HG03039 (cell line): ENCODE measurements around the gene DFFB.

Source experiments
- ATAC-seq: cut with Tn5 transposase; IDR thresholded peaks from one replicate; pipeline ENCODE4 v1.9.1; 2021; ENCODE audit warnings: mild to moderate bottlenecking, moderate library complexity; ENCODE audit not compliant: unreplicated experiment

Gene DFFB

DNA sequence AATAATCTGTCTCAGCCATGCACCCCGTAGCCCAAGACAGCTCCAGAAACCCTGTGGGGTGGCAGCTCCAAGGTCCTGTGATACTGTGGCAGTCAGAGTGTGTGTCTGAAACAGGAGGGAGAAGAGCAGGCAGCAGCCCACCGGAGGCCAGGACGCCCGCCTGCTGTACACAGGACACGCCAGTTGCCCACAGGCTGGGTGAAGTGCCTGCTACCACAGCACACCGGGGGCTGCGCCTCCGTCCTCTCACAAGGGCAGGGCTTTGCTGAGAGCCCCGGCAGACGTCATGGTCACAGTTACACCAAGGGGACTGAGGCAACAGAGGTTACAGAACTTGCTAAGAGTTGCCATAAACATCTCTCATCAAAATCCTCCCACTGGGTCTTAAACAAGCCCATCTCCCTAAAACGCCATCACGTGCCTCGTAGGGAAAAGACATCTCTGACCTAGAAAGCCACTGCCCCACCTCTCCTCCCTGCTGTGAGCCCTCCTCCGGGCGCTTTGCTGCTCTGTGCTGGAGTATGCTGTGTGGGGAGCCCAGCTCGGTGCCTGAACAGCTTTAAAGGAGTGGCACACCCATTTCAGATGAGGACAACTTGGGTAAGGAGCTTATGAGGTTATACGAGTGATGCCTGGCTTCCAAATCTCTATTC is 37.5 kb downstream of the DFFB start:
- ATAC-seq = no peak

DNA sequence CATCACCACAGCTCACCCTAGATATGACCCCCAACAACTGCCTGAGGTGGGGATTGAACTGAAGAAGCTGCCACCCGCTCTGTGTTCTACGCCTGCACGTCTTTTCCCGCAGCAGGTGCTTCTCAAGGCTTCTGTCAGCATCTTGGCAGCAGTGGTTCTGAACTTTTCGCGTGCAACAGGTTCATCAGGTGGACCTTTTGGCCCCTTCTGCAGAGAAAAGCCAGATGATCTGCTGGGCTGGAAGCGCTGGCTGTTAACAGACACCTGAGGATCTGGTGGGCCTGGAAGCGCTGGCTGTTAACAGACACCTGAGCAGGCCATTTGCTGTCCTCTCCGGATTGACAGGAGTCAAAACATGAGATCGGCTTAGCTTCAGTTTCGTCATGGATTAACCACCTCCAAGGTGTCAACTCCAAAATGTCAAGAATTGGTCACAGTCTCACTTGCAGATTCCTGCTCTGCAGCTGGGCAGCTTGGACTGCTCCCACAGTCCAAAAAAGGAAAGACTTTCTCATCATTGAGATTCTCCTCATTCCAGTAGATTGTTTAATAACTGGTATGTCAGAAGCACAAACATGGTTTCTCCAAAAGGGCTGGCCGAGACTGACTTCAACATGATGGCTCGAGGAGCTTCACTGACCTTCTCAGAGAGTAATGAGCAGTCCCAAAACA is 38.1 kb downstream of the DFFB start:
- ATAC-seq = no peak

DNA sequence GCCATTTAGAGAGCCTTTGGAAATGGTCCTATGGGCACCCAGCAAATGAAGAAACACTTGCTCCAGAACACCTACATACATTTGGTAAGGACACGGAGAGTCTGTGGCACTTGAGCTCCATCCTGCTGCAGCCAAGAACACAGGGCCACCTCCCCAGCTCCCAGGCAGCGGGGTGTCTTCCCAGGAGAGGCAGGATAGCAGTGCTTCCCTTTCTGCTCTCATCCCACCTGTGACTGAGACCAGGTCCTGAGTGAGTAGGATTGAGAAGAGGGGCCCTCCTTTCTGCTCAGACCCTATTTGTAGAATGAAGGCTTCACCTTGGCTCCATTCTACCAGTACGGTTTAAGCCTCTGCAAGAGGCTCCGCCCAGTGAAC is 38.7 kb downstream of the DFFB start:
- no peak for ATAC-seq

DNA sequence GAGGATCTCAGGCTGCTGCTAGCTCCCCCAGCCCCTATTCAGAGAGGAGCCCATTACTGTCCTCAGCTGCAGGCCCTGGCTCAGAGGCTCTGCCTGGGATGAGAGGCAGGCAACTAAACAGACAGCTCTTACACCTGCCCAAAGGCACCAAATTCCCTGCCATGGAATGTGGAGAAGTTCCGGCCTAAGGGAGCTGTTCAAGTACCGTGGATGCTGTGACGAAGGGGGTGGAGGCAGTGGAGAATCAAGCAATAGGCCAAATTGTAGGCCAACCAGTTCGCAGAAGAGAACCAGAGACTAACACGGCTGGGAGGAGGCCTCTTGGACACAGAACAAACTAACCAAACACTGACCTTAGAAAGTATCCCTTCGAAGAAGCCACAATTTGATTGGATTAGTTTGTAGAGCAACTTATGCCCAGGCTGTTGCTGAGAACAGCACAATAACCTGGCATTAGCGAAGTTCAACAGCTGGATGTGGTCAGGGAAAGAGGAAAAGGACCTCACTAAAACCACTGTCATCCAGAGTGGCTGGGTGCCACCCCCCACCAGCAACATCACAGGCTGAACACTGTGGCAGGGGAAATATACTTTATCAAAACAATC is 39.2 kb downstream of the DFFB start:
- ATAC-seq = no peak

DNA sequence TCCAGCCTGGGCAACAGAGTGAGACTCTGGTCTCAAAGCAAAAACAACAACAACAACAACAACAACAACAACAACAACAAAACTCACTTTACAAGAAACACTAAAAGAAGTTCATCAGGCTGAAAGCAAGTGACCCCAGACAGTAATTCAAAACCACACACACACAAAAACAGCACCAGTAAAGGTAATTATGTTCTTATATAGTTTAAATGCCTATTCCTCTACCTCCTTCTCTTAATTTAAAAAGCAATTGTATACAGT is 41.1 kb downstream of the DFFB start:
- ATAC-seq = no peak

DNA sequence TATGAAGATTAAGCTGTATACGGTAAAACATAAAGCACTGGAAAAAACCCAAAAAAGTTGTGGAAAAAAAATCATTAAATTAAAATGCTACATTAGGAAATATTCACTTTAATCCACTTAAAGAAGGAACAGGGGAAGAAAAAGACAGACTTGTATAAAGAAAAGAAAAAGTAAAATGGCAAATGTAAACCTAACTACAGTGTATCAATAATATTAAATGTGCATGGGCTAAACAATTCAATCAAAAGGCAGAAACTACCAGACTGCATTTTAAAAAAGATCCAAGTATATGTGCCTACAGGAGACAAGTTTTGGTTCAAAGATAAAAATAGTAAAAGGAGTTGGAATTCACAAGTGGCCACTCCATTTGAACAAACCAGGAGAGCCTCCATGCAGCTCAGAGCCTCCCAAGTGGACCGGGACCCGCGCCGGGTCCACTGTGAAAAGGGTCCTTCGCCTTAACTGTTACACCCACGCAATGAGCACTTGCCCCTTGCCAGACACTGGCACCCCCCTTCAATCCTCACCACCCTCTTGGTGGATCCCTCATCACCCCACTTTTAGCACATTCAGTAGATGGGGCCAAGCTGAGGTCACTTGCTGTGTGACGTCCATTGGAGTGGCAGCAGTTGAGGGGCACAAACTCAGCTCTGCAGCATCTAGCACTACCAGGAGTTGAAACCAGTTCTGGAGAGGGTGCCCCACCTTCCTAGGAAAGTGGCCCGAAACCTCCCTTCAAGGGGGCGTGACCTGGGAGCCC is 41.9 kb downstream of the DFFB start:
- no peak for ATAC-seq

DNA sequence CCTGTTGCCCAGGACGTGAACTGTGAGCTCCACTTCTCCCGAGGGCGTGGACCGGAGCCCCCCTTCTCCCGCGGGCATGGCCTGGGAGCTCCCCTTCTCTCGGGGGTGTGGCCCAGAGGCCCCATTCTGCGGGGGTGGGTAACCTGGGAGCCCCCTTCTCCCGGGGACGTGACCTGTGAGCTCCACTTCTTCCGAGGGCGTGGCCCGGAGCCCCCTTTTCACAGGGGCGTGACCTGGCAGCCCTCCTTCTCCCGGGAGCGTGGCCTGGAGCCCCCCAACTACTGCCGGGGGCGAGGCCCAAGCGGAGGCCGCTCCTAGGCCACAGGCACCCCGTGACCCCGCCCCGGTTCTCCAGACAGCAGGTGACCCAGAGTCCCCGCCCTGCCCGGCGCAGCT is 42.5 kb downstream of the DFFB start:
- peak; percentile 4 for ATAC-seq

DNA sequence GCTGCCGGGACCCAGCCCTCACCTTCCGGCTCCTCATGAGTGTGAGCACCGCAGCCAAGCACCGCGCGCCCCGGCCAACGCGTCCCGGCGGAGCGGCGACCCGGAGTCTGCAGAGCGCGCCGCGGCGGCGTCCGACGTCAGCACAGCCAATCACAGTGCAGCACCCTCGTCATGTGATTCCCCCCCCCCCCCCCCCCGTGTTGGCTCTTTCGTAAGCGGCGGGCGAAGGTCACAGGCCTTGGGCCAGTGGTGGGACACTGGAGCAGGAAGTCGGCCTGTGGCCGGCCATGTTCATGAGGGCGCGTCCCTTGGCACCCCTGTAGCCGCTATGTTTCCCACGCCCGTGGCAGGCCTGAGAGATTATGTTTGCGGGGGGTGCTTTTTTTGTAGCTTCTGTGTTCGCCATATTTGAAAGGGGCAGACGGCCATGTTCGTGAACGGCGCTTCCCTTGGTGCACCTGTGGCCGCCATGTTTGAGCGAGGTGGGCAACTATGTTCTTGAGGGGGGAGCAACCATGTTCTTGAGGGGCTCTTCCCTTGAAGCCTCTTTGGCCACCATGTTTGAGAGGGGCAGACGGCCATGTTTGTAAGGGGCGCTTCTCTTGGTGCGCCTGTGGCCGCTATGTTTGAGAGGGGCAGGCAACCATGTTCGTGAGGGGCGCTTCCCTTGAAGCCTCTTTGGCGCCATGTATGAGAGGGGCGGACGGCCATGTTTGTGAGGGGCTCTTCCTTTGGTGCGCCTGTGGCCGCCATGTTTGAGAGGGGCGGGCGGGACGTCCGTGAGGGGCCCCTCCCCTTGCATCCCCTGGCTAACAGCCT is 43.1 kb downstream of the DFFB start, which contains the start of gene C1orf174:
TSS of gene C1orf174 (minus strand) at position 123 of the 819 bp plus-strand sequence. CDS start at position 37, 86 bp downstream.
- ATAC-seq = peak; percentile 61

DNA sequence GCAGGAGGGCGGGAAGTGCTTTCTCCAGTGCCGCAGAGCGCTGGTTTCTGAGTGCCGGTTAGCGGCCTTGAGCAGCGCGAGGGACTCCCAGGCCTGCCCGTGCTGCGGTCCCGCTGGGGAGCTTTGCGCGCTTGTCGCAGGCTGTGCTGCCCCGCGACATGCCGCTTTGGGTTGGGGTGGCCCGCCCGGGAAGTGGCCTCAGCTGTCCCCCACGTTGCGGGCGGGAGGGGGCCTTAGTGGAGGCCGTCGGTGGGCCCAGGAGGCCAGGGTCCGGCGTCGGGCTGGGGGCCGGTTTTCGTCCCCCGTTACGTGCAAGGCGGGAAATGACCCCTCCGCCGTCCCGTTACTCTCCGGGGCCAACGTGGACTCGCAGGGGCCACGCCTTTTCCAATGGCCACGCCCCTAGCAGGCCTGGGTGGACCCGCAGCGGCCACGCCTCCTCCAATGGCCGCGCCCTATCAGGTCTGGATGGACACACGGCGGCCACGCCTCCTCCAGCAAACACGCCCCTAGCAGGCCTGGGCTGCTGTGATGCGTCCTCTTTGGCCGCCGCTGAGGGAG is 43.8 kb downstream of the DFFB start:
- ATAC-seq = peak; percentile 43

DNA sequence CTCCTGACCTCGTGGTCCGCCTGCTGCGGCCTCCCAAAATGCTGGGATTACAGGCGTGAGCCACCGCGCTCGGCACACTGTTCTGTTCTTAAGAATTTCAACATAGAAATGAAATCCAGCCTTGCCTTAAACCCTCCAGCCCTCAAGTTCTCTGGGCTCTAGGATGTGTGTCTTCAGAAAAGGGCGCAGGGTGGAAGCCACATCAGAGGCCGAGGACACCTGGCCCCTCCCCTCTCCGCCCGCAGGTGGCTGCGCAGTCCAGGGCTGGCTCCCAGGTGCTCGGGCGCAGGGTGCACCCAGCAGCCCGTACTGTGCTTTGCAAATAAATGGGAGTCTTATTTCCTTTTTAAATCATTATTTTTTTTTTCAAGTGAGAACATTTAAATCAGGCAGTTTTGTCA is 44.8 kb downstream of the DFFB start:
- ATAC-seq = no peak

DNA sequence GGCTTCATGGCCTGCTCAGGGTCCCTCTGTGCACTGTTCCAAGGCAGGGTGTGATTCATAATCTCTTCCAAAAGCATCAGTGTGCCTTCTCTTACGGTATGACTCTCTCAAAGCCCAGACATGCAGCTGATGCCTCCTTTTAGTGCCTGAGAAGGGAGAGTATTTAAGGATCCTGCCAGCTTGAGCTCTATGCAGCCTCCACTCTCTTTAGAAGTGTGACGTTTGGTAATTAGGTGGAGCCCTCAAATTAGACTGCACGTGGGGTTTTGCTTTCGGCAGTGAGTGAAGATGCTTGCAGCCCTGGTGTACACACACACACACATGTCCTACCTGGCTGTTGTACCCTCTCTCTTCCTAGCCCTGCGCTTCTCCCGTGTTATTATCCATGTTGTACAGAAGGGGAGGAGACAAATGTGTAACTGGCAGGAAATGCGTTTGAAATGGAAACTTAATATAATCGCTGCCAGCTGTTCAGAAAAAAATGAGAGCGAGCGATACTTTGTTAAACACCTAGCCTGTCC is 45.4 kb downstream of the DFFB start:
- ATAC-seq = no peak

DNA sequence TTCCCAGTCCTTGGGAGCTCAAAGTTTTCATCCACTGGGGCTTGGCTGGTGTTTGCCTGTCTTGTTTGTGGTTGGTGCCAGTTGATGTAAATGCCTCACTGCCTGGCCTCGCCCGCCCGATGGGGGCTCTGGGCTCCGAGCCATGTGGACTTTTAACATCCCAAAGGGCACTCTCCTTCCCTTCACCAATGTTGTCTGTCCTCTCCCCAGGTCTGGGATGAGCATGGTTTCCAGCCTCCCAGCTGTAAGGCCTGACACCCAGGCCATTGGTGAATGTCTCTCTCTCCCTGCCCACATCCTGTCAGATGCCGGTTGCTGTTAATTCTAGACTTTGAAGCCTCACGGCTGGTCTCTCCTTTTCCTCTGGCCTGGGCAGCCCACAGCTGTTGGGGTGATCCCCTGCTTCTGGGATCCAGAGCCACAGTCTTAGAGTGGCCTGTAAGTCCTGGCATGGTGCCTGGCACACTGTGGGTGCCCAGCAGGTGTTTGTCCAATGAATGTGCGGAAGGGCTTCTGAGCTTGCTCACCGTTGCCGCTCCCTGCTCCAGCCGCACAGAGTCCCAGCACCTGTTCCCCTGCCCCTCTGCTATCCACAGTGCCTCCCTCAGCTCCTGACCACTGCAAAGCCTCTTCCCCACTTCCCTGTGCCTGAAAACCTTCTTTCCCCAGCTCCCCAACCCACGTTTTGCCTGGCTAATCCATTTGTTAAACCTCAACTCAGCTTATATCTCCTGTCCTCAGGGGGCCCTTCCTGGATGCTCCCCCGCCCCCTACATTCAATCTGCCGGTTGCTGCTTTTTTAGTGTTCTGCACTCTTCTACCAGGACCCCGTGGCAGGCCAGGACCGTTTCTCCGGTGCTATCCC is 46.1 kb downstream of the DFFB start:
- no peak for ATAC-seq

DNA sequence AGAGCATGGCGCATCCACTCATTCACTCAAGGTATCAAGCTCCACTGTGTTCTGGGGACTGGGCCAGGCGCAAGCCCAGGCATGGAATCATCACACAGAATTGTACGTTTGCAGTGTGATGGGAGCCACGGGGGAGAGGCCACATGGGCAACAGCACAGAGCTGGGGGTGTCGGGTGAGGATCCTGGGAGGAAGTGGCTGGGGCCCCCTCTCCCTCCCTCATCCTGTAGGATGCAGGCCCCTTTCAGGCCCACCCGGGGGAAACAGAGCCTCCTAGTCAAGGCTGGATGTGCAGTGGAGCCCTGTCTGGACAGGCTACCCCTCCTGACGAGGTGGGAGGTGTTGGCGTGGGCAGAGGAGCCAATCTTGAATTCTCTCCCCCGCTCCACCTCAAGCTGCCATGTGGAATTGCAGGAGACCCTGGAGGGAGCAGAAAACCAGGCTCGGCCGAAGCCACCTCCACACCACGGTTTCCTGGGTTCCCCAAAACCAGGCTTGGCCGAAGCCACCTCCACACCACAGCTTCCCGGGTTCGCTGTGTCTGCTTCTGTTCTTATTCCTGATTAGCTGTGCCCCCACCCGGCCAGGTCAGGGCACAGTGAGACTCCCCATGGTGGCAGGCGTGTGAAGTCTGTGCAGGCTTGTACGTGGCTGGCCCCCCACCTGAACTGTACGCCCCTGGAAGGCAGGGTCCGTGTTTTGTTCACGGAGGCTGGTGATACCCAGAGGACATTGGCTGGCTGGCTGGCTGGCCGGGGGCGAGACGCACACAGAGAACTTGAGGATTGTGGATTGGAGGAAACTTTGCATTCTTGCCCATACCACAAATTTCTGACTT is 46.9 kb downstream of the DFFB start:
- ATAC-seq = no peak

DNA sequence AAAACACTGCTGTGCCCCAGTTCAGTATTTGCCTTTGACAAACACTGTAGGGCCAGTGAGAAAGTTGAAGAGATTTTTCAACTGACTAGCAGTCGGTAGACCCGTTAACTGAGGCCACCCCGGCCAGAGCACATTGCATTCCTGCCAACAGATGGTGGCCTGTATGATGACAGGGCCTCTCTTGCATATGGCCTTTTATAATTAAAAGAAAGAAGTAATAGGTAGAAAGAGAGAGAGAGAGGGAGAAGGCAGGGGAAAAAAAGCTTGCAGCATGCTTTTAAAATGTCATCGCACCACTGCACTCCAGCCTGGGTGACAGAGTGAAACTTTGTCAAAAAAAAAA is 47.5 kb downstream of the DFFB start:
- ATAC-seq = no peak

DNA sequence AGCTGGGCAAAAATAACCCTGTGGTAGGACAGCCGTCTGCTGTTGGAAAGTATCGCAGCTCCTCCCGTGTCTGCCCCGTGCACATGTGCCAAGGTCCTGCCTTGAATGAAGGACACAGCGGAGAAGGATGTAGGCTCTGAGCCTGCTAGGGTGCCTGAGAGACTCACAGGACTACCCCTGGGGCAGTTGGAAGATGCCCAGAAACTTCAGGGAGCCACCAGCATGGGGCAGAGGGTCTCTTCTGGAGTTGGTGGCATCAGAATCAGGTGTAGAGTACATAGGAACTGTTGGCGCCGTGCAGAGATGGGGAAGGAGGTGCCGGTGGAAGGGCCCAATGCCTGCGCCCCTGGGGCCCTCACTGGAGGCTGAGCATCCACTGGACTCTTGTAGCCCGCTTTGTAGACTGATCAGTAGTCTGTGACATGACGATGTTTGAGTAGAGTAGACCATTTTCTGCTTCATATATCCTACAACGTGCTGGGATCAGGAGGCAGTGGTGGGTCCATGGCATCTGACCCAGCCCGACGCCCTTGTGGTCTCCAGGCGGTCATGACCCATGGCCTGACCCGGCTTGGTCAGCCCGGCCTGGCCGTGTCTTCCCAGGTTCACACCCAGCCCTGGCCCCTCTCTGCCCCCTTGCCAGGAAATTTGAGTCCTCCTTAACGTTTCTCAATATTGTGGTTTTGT is 48.1 kb downstream of the DFFB start:
- no peak for ATAC-seq

DNA sequence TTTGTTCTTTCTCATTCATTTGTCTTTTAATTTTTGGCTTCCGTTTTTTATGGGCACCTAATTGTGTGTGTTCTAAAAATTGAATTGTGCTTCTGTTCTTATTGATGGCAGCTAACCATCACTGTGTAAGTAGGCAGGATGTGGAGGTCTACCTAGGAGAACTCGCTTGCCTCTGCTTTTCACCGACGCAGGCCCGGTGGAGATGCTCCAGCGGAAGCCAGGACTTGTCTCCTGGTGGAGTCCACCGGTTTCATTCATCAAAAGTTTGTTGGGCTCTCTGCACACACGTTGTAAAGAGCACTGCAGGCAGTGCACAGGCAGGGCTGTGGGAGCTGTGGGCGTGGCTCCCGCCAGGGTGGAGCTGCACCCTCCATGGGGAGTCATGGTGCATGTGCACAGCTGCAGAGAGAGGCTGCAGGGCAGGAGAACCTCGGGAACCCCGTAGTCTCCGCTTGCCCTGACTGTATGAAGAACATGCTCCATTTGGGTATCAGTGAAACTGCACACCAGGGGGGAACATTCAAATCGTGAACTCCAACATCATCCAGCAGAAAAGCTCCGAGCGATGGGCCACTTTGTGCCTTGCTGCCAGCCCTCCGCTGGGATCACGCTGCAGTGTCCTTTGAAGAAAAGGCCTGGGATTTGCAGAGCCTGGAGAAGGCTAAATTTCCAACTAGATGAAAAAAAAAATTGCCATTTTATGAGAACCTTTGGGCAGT is 48.8 kb downstream of the DFFB start:
- no peak for ATAC-seq

DNA sequence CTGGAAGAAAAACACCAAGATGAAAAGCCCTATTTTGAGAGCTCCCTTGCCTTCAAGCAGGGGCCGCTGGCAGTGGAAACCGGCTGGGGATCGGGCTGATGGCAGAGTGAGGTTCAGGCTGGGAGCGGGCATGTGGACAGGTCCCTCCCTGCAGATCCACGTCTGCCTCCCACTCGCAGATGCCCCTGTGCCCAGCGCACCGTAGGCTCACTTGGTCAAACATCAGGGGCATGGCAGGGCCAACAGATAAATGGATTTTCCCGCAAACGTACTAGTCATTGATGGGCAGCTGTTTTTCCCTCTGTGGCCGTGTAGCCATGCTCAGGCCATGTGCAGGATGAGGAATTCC is 49.4 kb downstream of the DFFB start:
- ATAC-seq = no peak
